ENCODE measurements around the gene SMYD1. TPM values are rescaled to one million over a fixed set of nuclear protein-coding genes. Genes with fewer than 3 reads are reported as not detected.

The SMYD1 gene
- total RNA-seq, 1 experiment from 2014 or later = not detected

DNA sequence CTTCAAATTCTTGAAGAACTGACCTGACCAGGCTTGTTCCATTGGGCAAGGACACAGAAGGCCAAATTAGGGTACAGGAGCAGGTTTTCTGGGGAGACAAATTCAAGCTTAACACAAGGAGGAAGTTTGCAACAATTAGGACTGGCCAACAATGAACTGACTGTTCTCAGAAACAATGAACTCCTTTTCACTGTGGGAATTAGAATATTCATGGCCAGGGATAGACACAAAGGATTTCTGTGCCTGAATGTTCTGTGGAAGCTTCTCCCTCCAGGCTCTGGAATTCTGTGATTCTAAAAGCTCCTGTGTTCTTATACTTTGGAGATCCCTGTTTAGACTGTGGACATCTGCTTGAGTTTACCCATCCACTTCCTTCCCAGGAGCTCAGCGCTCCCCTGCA, 15.2 kb downstream of the SMYD1 start:
- CTCF ChIA-PET = no interaction called here
- POLR2A ChIA-PET = no interaction called here
- no peak overlapping the region for H3K27ac ChIP-seq (ENCODE audit: low read length)

DNA sequence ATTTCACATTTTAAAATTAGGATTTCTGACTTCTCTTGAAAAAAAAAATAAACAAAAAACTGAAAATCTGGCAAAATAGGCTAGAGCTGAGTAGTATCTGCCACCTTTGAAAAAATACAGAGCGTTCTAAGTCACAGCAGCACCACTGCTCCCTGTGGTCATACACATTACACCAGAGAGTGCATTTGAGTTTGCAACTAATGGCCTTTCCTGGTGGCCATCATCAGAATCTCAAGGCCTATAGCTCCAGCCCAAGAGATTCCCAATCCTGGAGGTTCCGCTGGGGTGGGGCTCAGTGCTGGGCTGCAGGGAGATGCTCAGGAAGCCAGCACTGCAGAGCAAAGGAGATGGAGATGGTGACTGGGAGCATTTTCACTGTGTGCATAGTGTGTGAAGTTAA, 17.5 kb downstream of the SMYD1 start:
- BruUV-seq (replicated peaks) = no TSS peak
- H3K27me3 ChIP-seq (ENCODE audit: control insufficient read depth, insufficient read depth, low read length) = no peaks in the 10 kb centered on the region
- TF ChIP-seq, protein P1, sequence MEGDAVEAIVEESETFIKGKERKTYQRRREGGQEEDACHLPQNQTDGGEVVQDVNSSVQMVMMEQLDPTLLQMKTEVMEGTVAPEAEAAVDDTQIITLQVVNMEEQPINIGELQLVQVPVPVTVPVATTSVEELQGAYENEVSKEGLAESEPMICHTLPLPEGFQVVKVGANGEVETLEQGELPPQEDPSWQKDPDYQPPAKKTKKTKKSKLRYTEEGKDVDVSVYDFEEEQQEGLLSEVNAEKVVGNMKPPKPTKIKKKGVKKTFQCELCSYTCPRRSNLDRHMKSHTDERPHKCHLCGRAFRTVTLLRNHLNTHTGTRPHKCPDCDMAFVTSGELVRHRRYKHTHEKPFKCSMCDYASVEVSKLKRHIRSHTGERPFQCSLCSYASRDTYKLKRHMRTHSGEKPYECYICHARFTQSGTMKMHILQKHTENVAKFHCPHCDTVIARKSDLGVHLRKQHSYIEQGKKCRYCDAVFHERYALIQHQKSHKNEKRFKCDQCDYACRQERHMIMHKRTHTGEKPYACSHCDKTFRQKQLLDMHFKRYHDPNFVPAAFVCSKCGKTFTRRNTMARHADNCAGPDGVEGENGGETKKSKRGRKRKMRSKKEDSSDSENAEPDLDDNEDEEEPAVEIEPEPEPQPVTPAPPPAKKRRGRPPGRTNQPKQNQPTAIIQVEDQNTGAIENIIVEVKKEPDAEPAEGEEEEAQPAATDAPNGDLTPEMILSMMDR (IDR thresholded peaks at IDR 0.05) = no peak
- TF ChIP-seq, protein P2, sequence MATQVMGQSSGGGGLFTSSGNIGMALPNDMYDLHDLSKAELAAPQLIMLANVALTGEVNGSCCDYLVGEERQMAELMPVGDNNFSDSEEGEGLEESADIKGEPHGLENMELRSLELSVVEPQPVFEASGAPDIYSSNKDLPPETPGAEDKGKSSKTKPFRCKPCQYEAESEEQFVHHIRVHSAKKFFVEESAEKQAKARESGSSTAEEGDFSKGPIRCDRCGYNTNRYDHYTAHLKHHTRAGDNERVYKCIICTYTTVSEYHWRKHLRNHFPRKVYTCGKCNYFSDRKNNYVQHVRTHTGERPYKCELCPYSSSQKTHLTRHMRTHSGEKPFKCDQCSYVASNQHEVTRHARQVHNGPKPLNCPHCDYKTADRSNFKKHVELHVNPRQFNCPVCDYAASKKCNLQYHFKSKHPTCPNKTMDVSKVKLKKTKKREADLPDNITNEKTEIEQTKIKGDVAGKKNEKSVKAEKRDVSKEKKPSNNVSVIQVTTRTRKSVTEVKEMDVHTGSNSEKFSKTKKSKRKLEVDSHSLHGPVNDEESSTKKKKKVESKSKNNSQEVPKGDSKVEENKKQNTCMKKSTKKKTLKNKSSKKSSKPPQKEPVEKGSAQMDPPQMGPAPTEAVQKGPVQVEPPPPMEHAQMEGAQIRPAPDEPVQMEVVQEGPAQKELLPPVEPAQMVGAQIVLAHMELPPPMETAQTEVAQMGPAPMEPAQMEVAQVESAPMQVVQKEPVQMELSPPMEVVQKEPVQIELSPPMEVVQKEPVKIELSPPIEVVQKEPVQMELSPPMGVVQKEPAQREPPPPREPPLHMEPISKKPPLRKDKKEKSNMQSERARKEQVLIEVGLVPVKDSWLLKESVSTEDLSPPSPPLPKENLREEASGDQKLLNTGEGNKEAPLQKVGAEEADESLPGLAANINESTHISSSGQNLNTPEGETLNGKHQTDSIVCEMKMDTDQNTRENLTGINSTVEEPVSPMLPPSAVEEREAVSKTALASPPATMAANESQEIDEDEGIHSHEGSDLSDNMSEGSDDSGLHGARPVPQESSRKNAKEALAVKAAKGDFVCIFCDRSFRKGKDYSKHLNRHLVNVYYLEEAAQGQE (IDR thresholded peaks at IDR 0.05; ENCODE audit: insufficient read depth in 1 of 2, low read depth in 2 of 2, low read length in 1 of 2) = no peak
- TF ChIP-seq POLR2AphosphoS5 (IDR thresholded peaks at IDR 0.05; ENCODE audit: low read depth, low read length) = no peak
- no peaks in the 10 kb centered on the region for H3K36me3 ChIP-seq (ENCODE audit: control insufficient read depth, insufficient read depth, low read length)
- ChIA-PET CTCF (no interaction called here), POLR2A (no interaction called here)
- DNase-seq (ENCODE audit: low read depth, low spot score) = no peak
- intact Hi-C loops (cut with micrococcal nuclease; ENCODE audit: unreplicated experiment) = no loop called here
- H3K27ac ChIP-seq (ENCODE audit: low read length) = no peak overlapping the region
- in situ Hi-C loops (cut with HindIII; ENCODE audit: low pct_unique_long_range_greater_than_20kb, low sequenced_read_pairs) = no loop called here
- no peak for ATAC-seq
- H3K4me3 ChIP-seq (ENCODE audit: low read depth in 2 of 2, low read length in 2 of 2) = no peak overlapping the region
- no peaks in the 10 kb centered on the region for H3K4me1 ChIP-seq (ENCODE audit: control insufficient read depth, insufficient read depth, low read length)
- no peaks in the 10 kb centered on the region for H3K9me3 ChIP-seq (ENCODE audit: control insufficient read depth, insufficient read depth, low read depth, low read length)

More for the DNA sequence above, 15.2 kb downstream of the SMYD1 start:
- no peaks in the 10 kb centered on the region for H3K4me1 ChIP-seq (ENCODE audit: control insufficient read depth, insufficient read depth, low read length)
- ATAC-seq (no peak), DNase-seq (ENCODE audit: low read depth, low spot score) (no peak)
- BruUV-seq (replicated peaks) = no TSS peak
- intact Hi-C loops (cut with micrococcal nuclease; ENCODE audit: unreplicated experiment) = no loop called here
- no peaks in the 10 kb centered on the region for H3K36me3 ChIP-seq (ENCODE audit: control insufficient read depth, insufficient read depth, low read length)
- no peak overlapping the region for H3K4me3 ChIP-seq (ENCODE audit: low read depth in 2 of 2, low read length in 2 of 2)
- H3K9me3 ChIP-seq (ENCODE audit: control insufficient read depth, insufficient read depth, low read depth, low read length) = no peaks in the 10 kb centered on the region
- in situ Hi-C loops (cut with HindIII; ENCODE audit: low pct_unique_long_range_greater_than_20kb, low sequenced_read_pairs) = no loop called here
- no peaks in the 10 kb centered on the region for H3K27me3 ChIP-seq (ENCODE audit: control insufficient read depth, insufficient read depth, low read length)
- no peak for TF ChIP-seq TCF7L2 (IDR thresholded peaks at IDR 0.05; ENCODE audit: low read depth, low read length)
- no peak for TF ChIP-seq SIN3A (IDR thresholded peaks at IDR 0.05; ENCODE audit: borderline replicate concordance, insufficient read depth, low read depth, low read length)

DNA sequence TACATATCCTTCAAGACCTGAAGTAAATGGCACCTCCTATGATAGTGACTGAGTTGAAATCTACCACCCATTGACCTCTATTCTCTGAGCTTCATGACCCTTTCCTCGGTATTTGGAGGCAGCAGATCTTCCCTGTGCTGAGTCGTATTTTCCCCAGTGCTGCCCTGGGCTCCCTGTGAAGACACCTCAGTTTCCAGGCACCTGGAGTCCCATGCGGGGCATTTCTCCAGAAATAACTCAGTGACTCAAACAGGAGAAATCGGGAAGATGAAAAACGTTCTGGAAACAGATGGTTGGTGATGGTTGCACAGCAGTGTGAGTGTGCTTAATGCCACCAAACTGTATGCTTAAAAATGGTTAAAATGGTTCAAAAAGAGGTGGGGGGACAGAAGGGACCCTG, 18.0 kb downstream of the SMYD1 start:
- Histone ChIP-seq H3K27ac (ENCODE audit: low read length) (no peak overlapping the region), H3K27me3 (ENCODE audit: control insufficient read depth, insufficient read depth, low read length) (no peaks in the 10 kb centered on the region), H3K4me3 (ENCODE audit: low read depth in 2 of 2, low read length in 2 of 2) (no peak overlapping the region), H3K9me3 (ENCODE audit: control insufficient read depth, insufficient read depth, low read depth, low read length) (no peaks in the 10 kb centered on the region), H3K4me1 (ENCODE audit: control insufficient read depth, insufficient read depth, low read length) (no peaks in the 10 kb centered on the region), H3K36me3 (ENCODE audit: control insufficient read depth, insufficient read depth, low read length) (no peaks in the 10 kb centered on the region)
- in situ Hi-C loops (cut with HindIII; ENCODE audit: low pct_unique_long_range_greater_than_20kb, low sequenced_read_pairs) (no loop called here), intact Hi-C loops (cut with micrococcal nuclease; ENCODE audit: unreplicated experiment) (no loop called here)
- ATAC-seq = no peak
- no peak for DNase-seq (ENCODE audit: low read depth, low spot score)
- BruUV-seq (replicated peaks) = no TSS peak
- ChIA-PET CTCF (no interaction called here), POLR2A (no interaction called here)
- no peak for TF ChIP-seq POLR2AphosphoS5 (IDR thresholded peaks at IDR 0.05; ENCODE audit: low read depth, low read length)
- no peak for TF ChIP-seq SIN3A (IDR thresholded peaks at IDR 0.05; ENCODE audit: borderline replicate concordance, insufficient read depth, low read depth, low read length)
- TF ChIP-seq, protein P2 (IDR thresholded peaks at IDR 0.05; ENCODE audit: insufficient read depth in 1 of 2, low read depth in 2 of 2, low read length in 1 of 2) = no peak
- TF ChIP-seq, protein P1 (IDR thresholded peaks at IDR 0.05) = no peak
- TF ChIP-seq TCF7L2 (IDR thresholded peaks at IDR 0.05; ENCODE audit: low read depth, low read length) = no peak

Data from Panc1 (cell line).